NCI-H82 (cell line): ENCODE measurements around the gene TRAF3IP3.
A peak's percentile ranks its signal among the peaks of the same experiment; 100 is the strongest.

Experiments
- DNase-seq: peaks from one replicate; lab custom pipeline; 2025; lab: John Stamatoyannopoulos, UW

The TRAF3IP3 gene

DNA sequence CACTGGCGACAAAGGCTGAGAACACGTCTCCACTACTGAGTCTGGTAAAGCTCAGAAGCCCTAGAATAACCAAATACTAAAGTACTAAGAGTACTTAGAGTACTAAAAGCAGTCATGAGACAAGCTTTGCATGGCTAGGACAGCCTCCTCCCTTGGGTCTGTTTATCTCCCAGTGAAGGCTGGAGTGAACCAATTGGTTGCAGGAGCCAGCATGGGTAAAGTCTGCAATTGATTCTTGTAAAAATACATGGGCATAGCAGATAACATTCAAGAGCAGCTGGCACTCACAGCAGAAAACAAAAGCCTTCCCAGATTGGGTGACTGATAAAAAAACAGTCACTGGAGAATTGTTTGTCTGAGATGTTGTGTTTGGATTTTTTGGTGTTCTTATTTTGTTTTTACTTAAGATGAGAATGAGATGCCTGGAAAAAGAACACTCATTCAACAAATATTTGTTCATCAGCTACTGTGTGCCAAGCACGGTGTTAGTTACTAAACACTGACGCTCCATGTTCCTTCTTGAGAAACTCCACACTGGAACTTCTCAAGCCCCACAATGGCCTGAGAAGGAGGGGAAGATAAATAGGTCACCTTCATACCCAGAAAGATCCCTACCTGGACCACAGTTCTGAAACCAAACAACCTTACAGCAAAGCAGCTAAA, 46.4 kb downstream of the TRAF3IP3 start:
- no peak for DNase-seq

DNA sequence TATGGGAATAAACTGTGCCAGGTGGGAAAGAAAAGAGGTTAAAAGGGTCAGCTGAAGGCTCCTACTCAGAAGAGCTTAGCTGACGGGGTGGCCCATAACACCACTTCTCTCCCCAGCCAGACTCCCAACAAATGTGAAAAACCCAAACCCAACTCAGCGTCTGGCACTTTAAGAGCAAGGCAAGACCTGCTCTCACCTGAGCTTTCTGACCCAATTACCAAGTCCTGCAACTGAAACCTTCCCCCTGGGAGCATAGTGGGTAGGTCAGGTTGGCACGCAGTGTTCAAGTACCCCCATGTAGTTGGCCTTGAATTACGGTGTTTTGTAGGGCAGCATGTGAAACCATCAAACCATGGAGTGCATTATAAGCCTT, 46.9 kb downstream of the TRAF3IP3 start:
- no peak for DNase-seq

DNA sequence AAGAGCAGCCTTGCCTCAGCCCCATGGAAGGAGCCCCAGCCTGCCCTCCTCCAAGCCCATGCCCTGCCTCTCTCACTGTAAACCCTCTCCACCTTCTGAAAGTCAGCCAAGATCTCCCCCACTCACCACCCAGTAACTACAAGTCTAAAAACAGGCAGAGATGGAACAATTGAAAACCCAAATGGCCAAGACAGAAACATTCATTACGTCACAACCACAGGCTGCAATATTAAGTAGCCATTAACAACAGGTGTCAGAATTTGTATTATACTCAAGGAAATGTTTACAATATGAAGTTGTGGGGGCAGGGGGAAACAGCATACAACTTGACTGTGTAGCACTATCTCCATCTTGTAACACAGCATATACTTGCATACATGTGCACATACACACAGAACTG, 47.7 kb downstream of the TRAF3IP3 start:
- DNase-seq: no peak

DNA sequence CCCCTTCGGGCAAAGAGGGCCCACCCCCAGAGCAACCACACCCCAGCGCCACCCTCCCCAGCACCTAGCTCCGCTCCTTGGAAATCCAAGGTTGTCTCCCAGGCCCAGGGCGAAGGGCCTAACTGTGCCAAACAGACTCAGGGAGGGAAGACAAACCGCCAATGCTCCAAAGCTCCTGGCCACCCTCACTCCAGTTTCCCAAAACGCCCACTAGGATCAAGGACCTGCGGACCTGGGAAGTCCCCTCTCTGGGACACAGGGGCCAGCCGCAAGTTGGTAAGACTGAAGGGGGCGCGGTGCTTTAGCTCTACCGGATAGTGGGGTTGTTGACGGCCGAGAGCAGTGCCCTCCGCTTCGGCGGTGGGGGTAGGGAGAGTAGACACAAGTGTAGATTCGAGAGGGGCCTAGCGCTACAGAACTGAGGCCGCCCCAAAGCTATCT, 49.5 kb downstream of the TRAF3IP3 start:
- no peak for DNase-seq

DNA sequence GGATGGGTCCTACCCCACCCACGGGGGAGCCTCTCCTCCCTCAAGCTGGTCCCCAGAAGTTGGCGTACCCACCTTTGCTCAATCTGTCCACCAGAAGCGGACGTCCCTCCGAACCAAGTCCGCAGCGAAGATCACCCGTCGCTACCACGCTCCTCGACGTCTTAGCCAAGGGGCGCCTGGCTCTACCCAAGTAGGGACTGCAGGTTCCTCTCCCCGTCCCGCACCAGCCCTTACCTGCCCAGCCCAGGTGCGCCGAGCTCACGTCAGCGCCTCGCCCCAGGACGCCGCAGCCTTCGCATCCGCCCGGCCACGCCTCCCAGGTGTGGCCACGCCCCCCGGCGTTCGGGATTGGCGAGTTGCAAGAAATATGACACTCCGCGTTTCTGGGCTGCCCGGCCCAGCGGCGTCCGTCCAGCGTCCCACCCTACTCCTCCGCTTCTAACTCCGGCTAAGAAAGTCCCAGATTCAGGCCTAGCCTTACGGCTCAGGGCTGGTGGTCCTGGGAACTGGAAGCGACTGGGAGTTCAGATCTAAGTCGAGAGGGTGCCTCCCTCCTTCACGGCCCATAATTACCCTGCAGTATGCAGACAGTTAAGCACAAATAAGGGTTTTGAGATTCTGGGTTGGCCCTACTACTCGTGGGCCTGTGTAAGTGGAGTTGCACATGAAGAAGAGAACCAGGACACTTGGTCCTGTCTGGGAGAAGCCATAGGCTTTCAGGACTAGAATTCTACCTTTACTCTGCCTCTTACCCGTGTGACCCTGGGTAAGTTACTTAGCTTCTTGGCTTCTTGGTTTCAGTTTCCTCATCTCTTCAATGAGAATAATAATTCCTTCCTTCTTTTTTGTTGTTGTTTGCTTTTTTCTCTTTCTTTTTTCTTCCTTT, 50.3 kb downstream of the TRAF3IP3 start, which contains the start of gene IRF6:
Gene IRF6, minus strand, starts transcription at position 268 of the 886 bp plus-strand sequence. CDS start 4,729 bp downstream, outside the sequence.
- DNase-seq: no peak

DNA sequence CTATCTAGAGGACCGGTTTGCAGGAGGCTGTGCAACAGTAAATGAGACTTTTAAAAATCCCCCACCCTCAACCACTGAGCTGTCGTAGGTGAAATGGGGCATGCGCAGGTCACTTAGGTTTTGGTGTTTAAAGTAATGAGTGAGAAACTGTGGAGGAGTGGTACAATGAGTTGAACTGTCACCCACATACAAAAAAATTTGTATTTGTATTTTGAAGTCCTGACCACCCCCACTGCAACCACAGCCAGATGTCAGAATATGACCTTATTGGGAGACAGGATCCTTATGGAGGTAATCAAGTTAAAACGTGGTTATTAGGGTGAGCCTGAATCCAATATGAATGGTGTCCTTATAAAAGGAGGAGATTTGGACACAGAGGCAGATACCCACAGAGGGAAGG, 51.7 kb downstream of the TRAF3IP3 start:
- no peak for DNase-seq

DNA sequence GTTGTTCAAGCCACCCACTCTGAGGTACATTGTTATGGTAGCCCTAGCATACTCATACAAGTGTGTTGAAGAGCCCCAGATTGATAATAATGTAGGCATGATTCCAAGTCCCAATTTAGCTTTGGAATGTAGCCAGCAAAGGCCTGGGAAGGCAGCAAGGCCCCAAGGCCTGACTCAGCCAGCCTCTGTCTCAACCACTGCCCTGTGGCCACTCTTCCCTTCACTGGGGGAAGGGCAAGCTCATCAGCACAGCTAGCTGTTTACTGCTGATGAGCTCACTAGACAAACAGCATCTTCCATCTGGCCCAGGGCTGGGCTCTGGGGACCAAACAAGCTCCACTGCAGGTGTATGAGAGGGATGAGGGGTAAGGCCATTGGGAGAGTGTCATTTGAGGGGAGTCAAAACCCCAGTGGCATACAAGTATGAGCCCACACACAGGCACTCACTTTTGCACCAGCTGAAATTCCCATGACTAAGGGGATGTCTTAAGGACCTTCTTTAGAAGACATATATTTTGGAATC, 52.3 kb downstream of the TRAF3IP3 start:
- DNase-seq: peak; percentile 18

DNA sequence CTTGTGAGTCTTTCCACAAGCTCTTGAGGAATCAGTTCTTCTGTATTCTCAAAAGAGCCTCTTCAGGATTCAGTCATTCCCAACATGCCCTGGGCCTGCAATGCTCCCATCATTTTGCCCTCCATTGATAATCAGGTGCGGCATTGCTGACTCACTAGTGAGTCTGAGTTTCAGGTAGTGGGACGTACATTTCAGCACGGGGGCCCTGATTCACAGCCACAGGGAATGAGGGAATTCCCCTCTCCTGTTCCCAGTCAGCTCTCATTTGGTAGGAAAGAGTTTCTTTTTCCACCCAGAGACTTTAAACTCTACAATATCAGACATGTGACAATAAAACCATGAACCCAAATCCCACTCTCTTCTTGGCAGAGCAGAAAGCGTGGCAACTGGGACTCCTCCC, 53.8 kb downstream of the TRAF3IP3 start:
- DNase-seq: no peak

DNA sequence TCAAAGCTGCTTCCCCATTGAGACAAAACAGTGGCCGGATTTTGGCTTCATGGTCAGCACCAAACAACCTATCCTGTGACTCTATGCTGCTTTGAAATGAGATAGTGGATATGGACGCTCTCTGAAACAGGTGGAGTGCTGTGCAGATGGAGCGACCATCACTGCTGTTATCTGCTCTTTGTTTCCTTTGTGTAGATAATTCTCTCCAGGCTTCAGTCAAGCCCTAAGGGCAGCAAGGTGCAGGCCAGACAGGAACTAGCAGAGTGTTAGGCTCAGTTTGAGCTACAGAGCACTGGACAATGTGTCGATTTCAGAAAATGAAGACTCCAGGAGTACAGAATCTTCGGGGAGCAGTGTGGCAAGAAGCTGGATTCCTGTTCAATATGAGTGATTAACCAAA, 54.9 kb downstream of the TRAF3IP3 start:
- DNase-seq: no peak

DNA sequence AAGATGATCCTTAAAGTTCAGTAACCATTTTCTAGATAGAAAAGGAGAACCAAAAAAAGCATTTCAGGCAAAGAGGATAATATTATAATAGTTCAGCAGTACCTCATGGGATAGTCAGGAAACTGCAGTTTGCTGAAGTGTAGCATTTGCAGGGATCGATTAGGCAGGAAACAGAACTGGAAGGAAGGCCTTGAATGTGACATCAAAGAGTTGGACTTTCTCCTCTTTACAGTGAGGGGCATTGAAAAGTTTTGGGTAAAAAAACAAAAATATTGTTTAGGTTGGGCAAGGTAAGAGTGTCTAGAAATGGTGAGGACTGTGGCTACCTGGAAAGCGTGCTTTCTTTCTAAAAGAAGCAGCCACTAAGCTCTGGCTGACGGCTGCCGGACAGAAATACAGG, 58.0 kb downstream of the TRAF3IP3 start:
- no peak for DNase-seq

DNA sequence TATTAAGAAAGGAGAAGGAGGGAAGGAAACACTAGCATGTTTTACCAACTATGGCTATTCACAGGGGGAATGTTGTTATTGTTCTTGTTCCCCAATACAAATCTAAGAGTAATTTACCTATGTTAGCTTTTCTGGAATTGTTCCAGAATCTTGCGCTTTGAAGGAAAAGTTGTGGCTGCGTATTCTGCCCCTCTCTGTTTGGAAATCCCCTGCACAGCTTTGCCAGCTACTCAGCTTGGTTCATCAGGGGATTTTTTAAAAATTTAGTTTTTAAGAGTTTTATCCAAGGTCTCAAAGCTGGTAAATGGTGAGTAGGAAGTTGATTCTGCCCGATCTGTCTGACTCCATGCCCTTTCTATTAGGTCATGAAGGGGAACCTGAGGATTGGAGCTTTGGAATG, 59.6 kb downstream of the TRAF3IP3 start:
- no peak for DNase-seq

DNA sequence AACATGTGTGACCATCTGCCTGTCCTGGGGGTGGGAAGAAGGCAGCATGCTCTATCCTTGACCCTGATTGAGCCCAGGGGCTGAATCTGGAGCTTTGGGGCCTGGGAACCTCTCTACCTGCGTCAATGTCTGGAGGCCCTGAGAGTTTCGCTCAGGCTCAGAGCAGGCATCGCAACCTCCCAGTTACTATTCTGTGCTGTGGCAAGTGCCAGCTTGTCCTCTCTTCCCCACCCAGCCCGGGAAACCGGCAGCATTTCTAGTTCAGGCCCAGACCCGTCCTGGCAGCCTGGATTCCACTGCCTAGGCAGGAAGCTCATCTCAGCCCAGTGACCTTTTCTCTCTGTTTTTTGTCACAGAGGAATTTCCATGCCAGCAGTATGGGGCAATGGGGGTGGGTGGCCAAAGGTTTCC, 60.1 kb downstream of the TRAF3IP3 start:
- DNase-seq: no peak

DNA sequence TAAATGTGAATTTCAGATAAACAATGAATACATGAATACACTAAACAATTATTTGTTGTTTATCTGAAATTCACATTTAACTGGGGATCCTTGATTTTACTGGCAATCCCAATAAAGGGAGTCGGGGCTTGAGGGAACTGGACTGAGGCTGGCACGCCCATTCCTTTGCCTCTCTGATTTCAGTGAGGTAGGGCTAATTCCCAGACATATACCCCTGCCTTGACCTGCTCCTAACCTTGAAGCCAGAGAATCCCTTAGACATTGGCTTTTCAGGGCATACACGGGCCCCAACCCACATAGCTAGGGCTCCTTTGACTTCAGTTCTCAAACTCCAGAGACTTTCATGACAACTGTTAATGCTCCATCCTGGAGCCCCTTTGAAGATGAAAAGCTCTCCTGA, 61.1 kb downstream of the TRAF3IP3 start:
- no peak for DNase-seq

DNA sequence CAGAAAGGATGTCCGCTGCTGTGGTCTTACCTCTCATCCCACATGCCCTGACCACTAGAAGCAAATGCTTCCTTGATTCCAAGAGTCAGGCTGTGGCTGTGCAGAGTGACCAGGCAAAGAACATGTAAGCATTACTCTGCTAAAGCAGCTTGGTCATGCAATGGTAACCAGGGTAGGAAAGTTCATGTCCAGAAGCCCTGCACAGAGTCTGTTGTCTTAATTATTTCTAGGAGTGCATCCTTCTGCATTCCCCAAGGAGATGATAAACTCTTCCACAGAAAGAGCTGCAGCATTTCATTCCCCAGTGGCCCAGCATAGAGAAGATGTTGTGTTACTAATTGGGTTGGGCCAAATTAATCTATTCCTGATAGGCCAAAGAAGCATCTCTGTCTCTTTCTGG, 61.8 kb downstream of the TRAF3IP3 start:
- DNase-seq: no peak

DNA sequence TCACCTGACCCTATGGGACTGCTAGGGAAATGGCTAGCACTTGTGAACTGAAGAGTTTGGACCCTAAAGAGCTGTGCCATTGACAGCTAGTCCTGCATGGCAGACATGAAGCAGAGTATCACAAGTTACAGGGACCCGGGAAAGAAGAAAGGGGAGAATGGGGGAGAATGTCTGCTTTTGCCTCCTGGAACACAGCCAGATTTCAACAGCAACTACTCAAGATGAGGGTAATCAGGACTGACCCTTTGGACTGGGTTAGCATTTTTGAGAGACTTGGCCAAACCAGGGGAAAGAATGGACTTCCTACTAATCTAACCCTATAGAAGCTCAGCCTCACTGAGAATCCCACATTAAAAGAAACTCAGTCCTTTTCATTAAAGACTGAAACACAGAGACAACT, 63.2 kb downstream of the TRAF3IP3 start:
- no peak for DNase-seq

DNA sequence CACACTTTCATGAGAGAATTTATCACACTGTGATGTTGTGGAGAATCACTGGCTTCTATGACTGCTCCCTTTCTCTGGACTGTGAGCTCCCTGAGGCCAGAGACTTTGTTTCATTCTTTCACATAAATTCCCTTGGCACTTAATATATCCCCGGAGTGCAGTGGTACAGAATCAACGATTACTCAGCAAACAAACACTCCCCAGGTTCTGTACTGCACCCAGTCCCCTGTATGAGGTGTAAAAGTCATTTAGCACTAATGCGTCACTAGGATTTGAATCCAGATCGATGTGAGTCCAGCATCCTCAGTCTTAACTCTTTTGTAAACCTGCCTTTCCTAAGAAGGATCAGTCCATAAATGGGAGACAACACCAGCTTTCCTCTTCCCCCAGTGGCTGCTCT, 65.1 kb downstream of the TRAF3IP3 start:
- DNase-seq: no peak

DNA sequence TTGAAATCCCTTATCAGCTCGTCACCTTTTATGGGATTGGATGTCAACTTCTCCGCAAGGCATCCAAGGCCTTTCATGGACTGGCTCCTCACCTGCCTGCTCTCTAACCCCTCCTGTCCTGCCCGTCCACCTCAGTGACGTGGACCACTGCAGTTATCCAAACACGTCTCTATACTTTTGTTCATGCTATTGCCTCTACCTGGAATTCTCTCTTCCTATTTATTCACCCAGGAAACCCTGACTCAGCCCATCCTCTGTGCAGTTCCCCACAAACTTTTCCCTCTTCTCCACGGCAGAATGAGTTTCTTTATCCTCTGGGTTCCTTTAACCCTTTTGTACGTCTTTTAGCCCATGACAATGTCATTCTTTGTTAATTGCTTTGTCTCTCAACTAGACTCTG, 66.9 kb downstream of the TRAF3IP3 start:
- DNase-seq: no peak

DNA sequence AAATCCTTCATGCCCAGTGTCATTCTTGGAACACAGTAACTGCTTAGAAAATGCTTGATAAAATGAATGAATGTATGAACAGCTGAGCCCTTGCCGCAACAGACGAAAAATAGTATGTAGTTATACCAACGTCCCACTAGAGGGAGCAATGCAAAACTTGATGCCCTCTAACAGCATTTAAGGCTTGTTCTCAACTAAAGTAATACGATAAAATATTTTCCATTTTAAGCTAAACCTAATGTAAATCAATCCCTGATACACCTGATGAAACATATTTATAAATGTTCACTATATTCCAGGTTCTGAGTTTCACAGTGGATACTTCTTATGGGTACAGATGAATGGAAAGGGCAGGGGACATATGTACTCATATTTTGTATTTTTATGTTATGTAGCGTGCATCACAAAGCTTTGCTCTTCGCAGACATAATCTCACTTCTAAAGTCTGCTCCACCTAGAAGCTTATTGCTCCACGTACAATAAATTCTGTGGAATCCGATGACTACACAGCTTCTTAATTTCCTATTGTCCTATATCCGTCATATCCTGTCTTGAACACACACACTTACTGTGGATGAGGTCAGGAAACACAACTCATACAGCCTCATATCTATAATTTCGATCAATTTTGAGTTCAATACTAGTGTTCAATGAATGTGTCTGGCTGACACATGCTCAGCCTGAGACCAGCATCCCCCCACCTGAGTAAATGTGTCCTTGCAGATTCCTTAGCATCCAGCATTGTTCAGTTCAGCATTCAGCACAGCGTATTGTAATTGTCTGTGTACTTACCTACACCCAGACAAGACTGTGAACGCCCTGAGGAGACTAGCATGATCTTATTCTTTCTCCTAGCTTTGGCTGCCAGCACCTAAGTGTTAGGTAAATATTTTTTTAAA, 67.5 kb downstream of the TRAF3IP3 start:
- DNase-seq: peak; percentile 75

DNA sequence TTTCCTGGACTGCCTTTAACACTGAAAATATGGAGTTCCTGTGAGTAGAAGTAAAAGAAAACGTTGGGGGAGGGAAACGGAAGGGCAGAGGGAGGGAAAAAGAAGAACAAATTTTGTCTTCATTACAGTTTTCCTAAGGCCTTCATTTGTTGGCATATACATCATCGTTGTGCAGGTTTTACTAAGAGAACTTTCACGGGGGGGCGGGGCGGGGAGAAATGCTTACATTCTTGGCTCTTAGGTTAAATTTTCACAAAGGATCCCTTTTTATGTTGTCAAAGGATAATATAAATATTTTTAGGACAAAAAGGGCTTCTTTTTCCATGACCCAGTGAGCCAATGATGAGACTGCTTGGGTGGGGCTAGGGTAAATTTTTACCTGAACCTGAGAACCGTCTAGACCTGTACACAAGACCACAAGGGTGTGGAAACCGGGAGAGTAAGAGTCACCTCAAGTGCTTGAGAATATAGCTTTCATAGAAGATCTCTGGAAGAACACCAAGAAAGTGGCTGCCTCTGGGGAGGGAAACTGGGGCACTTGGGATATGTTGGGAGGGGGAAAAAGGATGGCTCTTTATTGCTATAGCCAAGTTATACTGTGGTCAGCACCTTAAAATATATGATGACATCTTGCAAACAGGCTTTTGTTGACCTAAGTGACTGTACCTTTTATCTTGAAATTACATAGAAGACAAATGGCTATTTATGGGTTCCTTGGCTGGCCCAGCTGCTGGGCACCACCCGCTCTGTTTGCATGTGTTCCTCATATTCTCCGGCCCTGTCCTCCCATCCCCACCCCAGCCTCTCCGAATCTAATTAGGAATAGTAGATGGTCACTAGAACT, 70.0 kb downstream of the TRAF3IP3 start:
- DNase-seq: no peak

DNA sequence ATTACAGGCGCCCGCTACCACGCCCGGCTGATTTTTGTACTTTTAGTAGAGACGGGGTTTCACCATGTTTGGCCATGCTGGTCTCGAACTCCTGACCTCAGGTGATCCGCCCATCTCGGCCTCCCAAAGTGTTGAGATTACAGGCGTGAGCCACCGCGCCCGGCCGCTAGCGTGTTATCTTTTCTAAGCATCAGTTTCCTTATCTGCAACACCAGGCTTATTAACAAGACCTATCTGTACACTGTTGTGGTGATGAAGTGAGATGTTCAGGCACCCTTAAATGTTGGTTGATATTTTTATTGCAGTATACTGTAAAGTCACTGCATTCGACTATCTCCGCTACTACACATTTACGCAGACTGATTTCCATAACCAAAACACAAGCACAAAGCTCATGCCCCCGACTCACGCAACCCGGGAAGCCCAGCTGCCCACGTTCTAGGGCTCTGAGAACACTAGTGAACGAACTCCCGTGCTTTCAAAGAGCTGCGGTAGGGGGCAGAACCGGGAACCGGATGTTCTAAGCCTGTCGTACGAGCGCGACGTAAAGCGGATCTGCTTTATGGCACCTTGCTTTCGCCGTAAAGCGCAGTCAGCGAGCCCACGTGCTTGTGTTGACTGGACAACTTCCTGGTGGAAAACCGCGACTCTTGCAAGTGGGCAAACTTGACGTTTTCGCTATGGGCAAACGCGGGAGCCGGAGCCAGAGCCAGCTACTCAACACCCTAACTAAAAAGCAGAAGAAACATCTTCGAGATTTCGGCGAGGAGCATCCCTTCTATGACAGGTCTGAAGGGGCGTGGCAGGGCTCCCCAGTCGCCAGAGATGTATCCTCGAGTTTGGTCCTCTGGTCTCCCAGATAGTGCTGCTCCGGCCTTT, 71.8 kb downstream of the TRAF3IP3 start, which contains the start of gene UTP25:
Gene UTP25, plus strand, starts transcription at position 589 of the 879 bp plus-strand sequence. Its CDS starts 92 bp downstream, at position 681.
- DNase-seq: peak; percentile 99
